Heart right ventricle (tissue), 16 donors: Measurements from ENCODE around the gene EPB41L2. TPM values are rescaled to one million over a fixed set of nuclear protein-coding genes. Genes with fewer than 3 reads are reported as not detected.

Source experiments
- ATAC-seq, 8 donors: fragments of 200-7000 bp; cut with Tn5 transposase; one replicate each; pipeline ENCODE4 v1.9.1; 2020; ENCODE audit warnings: mild to moderate bottlenecking in 8 of 8, moderate library complexity in 8 of 8, moderate number of reproducible peaks in 1 of 8
- DNase-seq, 2 donors: peaks; one replicate each; pipeline ENCODE4 v3.0.0-alpha.2; 2020
- H3K27ac ChIP-seq, 10 donors: fragments of 200-600 bp; sonication (generic) in 2 of 10; one replicate each; pipeline versions ENCODE4 v1.5.0 to v1.8.0; 2020 to 2022; ENCODE audit warnings: mild to moderate bottlenecking in 3 of 10
- H3K27me3 ChIP-seq, 7 donors: fragments of 200-600 bp; one replicate each; pipeline ENCODE4 v1.8.0; 2021 to 2022; ENCODE audit warnings: mild to moderate bottlenecking in 2 of 7
- H3K36me3 ChIP-seq, 9 donors: fragments of 200-600 bp; sonication (generic) in 1 of 9; one replicate each; pipeline versions ENCODE4 v1.5.0 to v1.8.0; 2020 to 2022; ENCODE audit warnings: mild to moderate bottlenecking in 2 of 9
- H3K4me1 ChIP-seq, 9 donors: fragments of 200-600 bp; sonication (generic) in 1 of 9; one replicate each; pipeline versions ENCODE4 v1.5.0 to v1.8.0; 2020 to 2022; ENCODE audit warnings: mild to moderate bottlenecking in 4 of 9
- H3K4me3 ChIP-seq, 10 donors: fragments of 200-600 bp; sonication (generic) in 2 of 10; one replicate each; pipeline versions ENCODE4 v1.5.0 to v1.8.0; 2020 to 2022; ENCODE audit warnings: mild to moderate bottlenecking in 7 of 10, moderate library complexity in 2 of 10
- H3K9me3 ChIP-seq, 11 donors: fragments of 200-600 bp in 10 of 11; sonication (generic) in 2 of 11; one replicate each; pipeline versions ENCODE4 v1.5.0 to v1.8.0; 2013 to 2022; ENCODE audit warnings: mild to moderate bottlenecking in 2 of 11, control low read depth in 1 of 11, moderate library complexity in 1 of 11
- CTCF ChIP-seq, 9 donors: fragments of 200-600 bp; sonication (generic) in 2 of 9; IDR thresholded peaks; one replicate each; pipeline versions ENCODE4 v1.5.0 to v1.8.0; 2021 to 2022; ENCODE audit warnings: antibody characterized with exemption in 9 of 9, mild to moderate bottlenecking in 5 of 9, moderate library complexity in 1 of 9
- WGBS, 2 donors: extraction: QIAGEN DNeasy Blood & Tissue Kit; methylation state at CpG; one replicate each; pipeline ENCODE4 v1.1.7; 2013; ENCODE audit warnings: inconsistent platforms in 1 of 2; 5-methylcytosine and 5-hydroxymethylcytosine counted together
- intact Hi-C, 10 donors: fragments of 100-400 bp; cut with DNase I; formaldehyde crosslinking; loops; one replicate each; pipeline versions ENCODE4 v1.11.1 to v1.14.2; 2022
- polyA plus RNA-seq, 2 donors: library from polyadenylated mRNA; stranded (reverse); fragments of 200-250 nt; gene quantifications; one replicate each; pipeline ENCODE4 v1.2.3, GENCODE V29; 2013
- total RNA-seq, 10 donors: library from RNA; stranded (reverse); fragmentation: NEBNext Ultra II Directional in 3 of 10; extraction: Animal tissue kit (Norgen Biotek cat#: 25700) in 3 of 10; gene quantifications; one replicate each; pipeline versions ENCODE4 v1.2.1 to v1.2.4, GENCODE V29; 2021 to 2023
- donor health status: Arrhythmogenic right ventricular cardiomyopathy.
- donor health status: ischemic (EF 13 %, LVEDD 7.1; RV severe dilation, severe dysfunction).
- donor health status: healthy with polysubstance abuse.
- donor health status: DM: no; HTN: yes; CAD: no.
- donor health status: DM: no; HTN: no; CAD: no.
- donor health status: ischemic (EF 25% LVEDD 6.9; RV normal size, moderate dysfunction).
- donor health status: ischemic (EF 25% LVEDD 5.7; RV mildly dilated, moderate dysfunction).
- donor health status: healthy.
- donor health status: DM: yes; HTN: yes; CAD: no.
- donor health status: Ischemic cardiomyopathy.
- donor health status: ischemic (EF 35%, LVEDD 5.7; RV mildly dilated, moderate dysfunction).
- donor health status: nonischemic (EF 11% LVEDD 7.7; RV severe dilation, severe dysfunction).
- donor health status: DM: yes; HTN: yes; CAD: no.
- donor health status: PGD.
- donor health status: ischemic (EF 29% LVEDD 5.4; RV normal size, mild dysfunction).
- donor health status: nonischemic (EF 23%, LVEDD 6.1; RV moderate dilation, normal function).

EPB41L2 gene
- total and polyA plus RNA-seq, 12 donors, result 18.0 to 98.6 (median 55.1) TPM

- Histone ChIP-seq H3K36me3 (no peaks in the 10 kb centered on the region), H3K4me3 (no peak overlapping the region), H3K9me3 (peaks cover 0 to 6% (median 0%) of the 10 kb centered on the region in 11 donors), H3K4me1 (no peaks in the 10 kb centered on the region), H3K27me3 (no peaks in the 10 kb centered on the region), H3K27ac (no peak overlapping the region)
- ATAC-seq, result no peak
- WGBS, 2 donors, result 97 to 98% methylated on average over 2 of the region's 2 CpGs
- no peak for TF ChIP-seq CTCF (IDR thresholded peaks at IDR 0.05)
- no peak for DNase-seq
- intact Hi-C loops, result no loop called here
These were observed 10.5 kb upstream of the EPB41L2 start for GRCh38 chr6:131073577-131073976.

GRCh38 chr6:131070061-131070460 is 7.0 kb upstream of the EPB41L2 start:
- 88 to 91% methylated on average over 3 of the region's 3 CpGs for WGBS, 2 donors
- Histone ChIP-seq H3K27me3 (no peaks in the 10 kb centered on the region), H3K4me3 (no peak overlapping the region), H3K36me3 (no peaks in the 10 kb centered on the region), H3K4me1 (no peaks in the 10 kb centered on the region), H3K9me3 (peaks cover 0 to 6% (median 0%) of the 10 kb centered on the region in 11 donors), H3K27ac (no peak overlapping the region)
- TF ChIP-seq CTCF (IDR thresholded peaks at IDR 0.05), result no peak
- intact Hi-C loops, result no loop called here
- DNase-seq (no peak), ATAC-seq (no peak)

GRCh38 chr6:131068165-131068564 is 5.1 kb upstream of the EPB41L2 start:
- 84 to 95% methylated on average over 7 of the region's 7 CpGs for WGBS, 2 donors
- H3K27ac ChIP-seq, result no peak overlapping the region
- no peaks in the 10 kb centered on the region for H3K27me3 ChIP-seq
- H3K9me3 ChIP-seq, result peaks cover 0 to 6% (median 0%) of the 10 kb centered on the region in 11 donors
- H3K4me3 ChIP-seq, result no peak overlapping the region
- DNase-seq (no peak), ATAC-seq (no peak)
- H3K4me1 ChIP-seq, result peaks cover 0 to 10% (median 7%) of the 10 kb centered on the region in 9 donors
- intact Hi-C loops, result loop anchor here in 4 of 10 donors (10.0 kb wide), 3 partner anchors 47 to 93 kb away; no protein-coding TSS in a partner anchor
- no peak for TF ChIP-seq CTCF (IDR thresholded peaks at IDR 0.05)
- H3K36me3 ChIP-seq, result no peaks in the 10 kb centered on the region

GRCh38 chr6:131067521-131067920 is 4.5 kb upstream of the EPB41L2 start:
- Histone ChIP-seq H3K27ac (no peak overlapping the region), H3K9me3 (peaks cover 0 to 6% (median 0%) of the 10 kb centered on the region in 11 donors), H3K4me1 (peaks cover 0 to 10% (median 7%) of the 10 kb centered on the region in 9 donors), H3K27me3 (no peaks in the 10 kb centered on the region), H3K4me3 (no peak overlapping the region), H3K36me3 (no peaks in the 10 kb centered on the region)
- TF ChIP-seq CTCF (IDR thresholded peaks at IDR 0.05), result no peak
- intact Hi-C loops, result loop anchor here in 4 of 10 donors (10.0 kb wide), 3 partner anchors 47 to 93 kb away; no protein-coding TSS in a partner anchor
- ATAC-seq, result no peak
- no peak for DNase-seq
- 96% methylated on average over 6 of the region's 6 CpGs for WGBS, 2 donors
